Breast epithelium (tissue), 3 donors: ENCODE results near the gene MDK.

Experiments used
- CTCF ChIP-seq, 3 donors: fragments of 450-650 bp; IDR thresholded peaks; one replicate each; pipeline ENCODE4 v1.5.1; 2016 to 2017; ENCODE audit warnings: antibody characterized with exemption in 3 of 3, mild to moderate bottlenecking in 3 of 3, moderate library complexity in 3 of 3
- POLR2AphosphoS5 ChIP-seq, 3 donors: sonication (generic); formaldehyde crosslinking; IDR thresholded peaks; one replicate each; pipeline ENCODE4 v1.6.1; 2017; ENCODE audit warnings: antibody characterized with exemption in 3 of 3

GRCh38 chr11:46360878-46361277 lies 20.6 kb upstream of the MDK start:
- no peak for TF ChIP-seq CTCF (IDR thresholded peaks at IDR 0.05)
- no peak for TF ChIP-seq POLR2AphosphoS5 (IDR thresholded peaks at IDR 0.05)
